ENCODE data around the gene KCNB1. TPM values are rescaled to one million over a fixed set of nuclear protein-coding genes. Genes with fewer than 3 reads are reported as not detected.
"Not testable (repeated sequence)": the region's sequence is repeated elsewhere in the genome, so short reads cannot be mapped to it uniquely, and the experiment has no call there.

KCNB1 gene
- total RNA-seq, 1 donor from 2014 or later: 9.8 TPM

- DNase-seq: peak; percentile 19
Measured at GRCh38 chr20:49319208-49319809, 163.2 kb downstream of the KCNB1 start.

GRCh38 chr20:49318430-49319207, 163.8 kb downstream of the KCNB1 start:
- DNase-seq: no peak

GRCh38 chr20:49318091-49318429, 164.4 kb downstream of the KCNB1 start:
- no peak for DNase-seq

DNA sequence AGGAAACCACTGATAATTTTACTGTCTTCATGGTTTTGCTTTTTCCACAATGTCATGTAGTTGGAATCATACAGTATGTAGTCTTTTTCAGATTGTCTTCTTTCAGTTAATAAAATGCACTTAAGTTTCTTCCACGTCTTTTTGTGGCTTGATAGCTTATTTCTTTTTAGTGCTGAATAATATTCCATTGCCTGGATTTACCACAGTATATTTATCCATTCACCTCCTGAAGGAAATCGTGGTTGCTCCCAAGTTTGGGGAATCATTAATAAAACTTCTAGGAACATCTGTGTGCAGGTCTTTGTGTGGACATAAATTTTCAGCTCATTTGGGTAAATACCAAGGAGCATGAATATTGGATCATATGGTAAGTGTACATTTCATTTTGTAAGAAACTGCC, 165.8 kb downstream of the KCNB1 start:
- DNase-seq: no peak

- no peak for DNase-seq
Measured at GRCh38 chr20:49315580-49315979, 166.9 kb downstream of the KCNB1 start.

DNA sequence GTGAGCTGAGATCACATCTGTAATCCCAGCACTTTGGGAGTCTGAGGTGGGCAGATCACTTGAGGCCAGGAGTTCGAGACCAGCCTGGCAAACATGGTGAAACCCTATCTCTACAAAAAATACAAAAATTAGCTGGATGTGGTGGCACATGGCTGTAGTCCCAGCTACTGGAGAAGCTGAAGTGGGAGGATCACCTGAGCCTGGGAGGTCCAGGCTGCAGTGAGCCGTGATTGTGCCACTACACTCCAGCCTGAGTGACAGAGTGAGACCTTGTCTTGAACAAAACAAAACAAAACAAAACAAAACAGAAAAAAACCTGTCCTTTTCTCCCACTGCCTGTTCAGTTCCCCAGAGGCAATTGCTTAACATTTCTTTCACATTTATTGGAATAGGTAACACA, 168.4 kb downstream of the KCNB1 start:
- not testable (repeated sequence) for DNase-seq

Other genes starting within 250 kb of the KCNB1 start
- 19.3 TPM for gene ZNFX1, start 204.6 kb downstream of the KCNB1 start, total RNA-seq
- 27.7 TPM for gene PTGIS, start 85.5 kb upstream of the KCNB1 start, total RNA-seq
- gene B4GALT5, start 231.2 kb upstream of the KCNB1 start, total RNA-seq: 21.3 TPM

Data from tongue (tissue), 2 donors.